HG03378 (cell line): ENCODE results near the gene PHF13.

Source experiments
- ATAC-seq: cut with Tn5 transposase; IDR thresholded peaks from one replicate; pipeline ENCODE4 v1.9.1; 2021; ENCODE audit warnings: mild to moderate bottlenecking, moderate library complexity; ENCODE audit not compliant: unreplicated experiment

The PHF13 gene

GRCh38 chr1:6601049-6601922, 12.2 kb upstream of the PHF13 start:
- ATAC-seq, result peak; percentile 37

GRCh38 chr1:6601923-6602668, 11.4 kb upstream of the PHF13 start:
- ATAC-seq, result peak; percentile 3

GRCh38 chr1:6602669-6603237, 10.8 kb upstream of the PHF13 start, which contains the start of gene KLHL21:
Gene KLHL21, minus strand, starts transcription at chr1:6602869. Its CDS starts 52 bp downstream, at chr1:6602817.
- peak; percentile 32 for ATAC-seq

GRCh38 chr1:6603238-6603914, 10.2 kb upstream of the PHF13 start:
- peak; percentile 16 for ATAC-seq

GRCh38 chr1:6603915-6604558, 9.5 kb upstream of the PHF13 start:
- ATAC-seq, result no peak

- peak; percentile 21 for ATAC-seq
Observed at GRCh38 chr1:6612641-6613360, 730 bp upstream of the PHF13 start.

GRCh38 chr1:6614019-6614928, 743 bp downstream of the PHF13 start:
- ATAC-seq, result no peak

- ATAC-seq, result no peak
Observed at GRCh38 chr1:6614929-6615785, 1.6 kb downstream of the PHF13 start.

GRCh38 chr1:6619045-6619444, 5.5 kb downstream of the PHF13 start:
- ATAC-seq, result no peak

GRCh38 chr1:6621429-6622391, 8.2 kb downstream of the PHF13 start:
- ATAC-seq, result no peak

GRCh38 chr1:6622396-6623152, 9.0 kb downstream of the PHF13 start:
- ATAC-seq, result no peak

GRCh38 chr1:6623269-6623965, 9.9 kb downstream of the PHF13 start:
- no peak for ATAC-seq

GRCh38 chr1:6624710-6625583, 11.4 kb downstream of the PHF13 start, which contains the start of gene THAP3:
Gene THAP3, plus strand, starts transcription at chr1:6624868. Its CDS starts 351 bp downstream, at chr1:6625219.
- ATAC-seq, result peak; percentile 48

GRCh38 chr1:6625584-6626149, 12.1 kb downstream of the PHF13 start:
- peak; percentile 12 for ATAC-seq
